Measurements from ENCODE around the gene ITSN2. TPM values are rescaled to one million over a fixed set of nuclear protein-coding genes. Genes with fewer than 3 reads are reported as not detected.

Gene ITSN2
- polyA plus RNA-seq, 1 experiment = 16.3 TPM

DNA sequence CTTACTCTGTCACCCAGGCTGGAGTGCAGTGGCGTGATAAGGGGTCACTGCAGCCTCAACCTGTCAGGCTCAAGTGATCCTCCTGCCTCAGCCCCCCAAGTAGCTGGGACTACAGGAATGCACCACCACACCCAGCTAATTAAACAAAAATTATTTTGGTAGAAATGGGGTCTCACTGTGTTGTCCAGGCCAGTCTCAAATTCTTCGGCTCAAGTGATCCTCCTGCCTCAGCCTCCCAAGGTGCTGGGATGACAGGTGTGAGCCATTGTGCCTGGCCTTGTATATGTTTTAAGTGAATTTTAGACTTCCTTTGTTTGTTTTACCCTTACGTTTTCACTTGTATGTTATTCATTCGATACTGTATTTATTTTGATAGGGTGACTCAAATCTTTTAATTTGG is 34.7 kb upstream of the ITSN2 start:
- DNase-seq (ENCODE audit: low read depth) = no peak
- H3K36me3 ChIP-seq (ENCODE audit: control insufficient read depth, insufficient read depth, low read length) = no peaks in the 10 kb centered on the region
- H3K27me3 ChIP-seq (ENCODE audit: control insufficient read depth, insufficient read depth, low read length) = no peaks in the 10 kb centered on the region; the same call in 1 of the 2 replicates
- TF ChIP-seq, protein P1, sequence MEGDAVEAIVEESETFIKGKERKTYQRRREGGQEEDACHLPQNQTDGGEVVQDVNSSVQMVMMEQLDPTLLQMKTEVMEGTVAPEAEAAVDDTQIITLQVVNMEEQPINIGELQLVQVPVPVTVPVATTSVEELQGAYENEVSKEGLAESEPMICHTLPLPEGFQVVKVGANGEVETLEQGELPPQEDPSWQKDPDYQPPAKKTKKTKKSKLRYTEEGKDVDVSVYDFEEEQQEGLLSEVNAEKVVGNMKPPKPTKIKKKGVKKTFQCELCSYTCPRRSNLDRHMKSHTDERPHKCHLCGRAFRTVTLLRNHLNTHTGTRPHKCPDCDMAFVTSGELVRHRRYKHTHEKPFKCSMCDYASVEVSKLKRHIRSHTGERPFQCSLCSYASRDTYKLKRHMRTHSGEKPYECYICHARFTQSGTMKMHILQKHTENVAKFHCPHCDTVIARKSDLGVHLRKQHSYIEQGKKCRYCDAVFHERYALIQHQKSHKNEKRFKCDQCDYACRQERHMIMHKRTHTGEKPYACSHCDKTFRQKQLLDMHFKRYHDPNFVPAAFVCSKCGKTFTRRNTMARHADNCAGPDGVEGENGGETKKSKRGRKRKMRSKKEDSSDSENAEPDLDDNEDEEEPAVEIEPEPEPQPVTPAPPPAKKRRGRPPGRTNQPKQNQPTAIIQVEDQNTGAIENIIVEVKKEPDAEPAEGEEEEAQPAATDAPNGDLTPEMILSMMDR (IDR thresholded peaks at IDR 0.05; ENCODE audit: insufficient read depth, low read depth, low read length) = no peak
- POLR2A ChIA-PET = no interaction called here
- H3K4me3 ChIP-seq (ENCODE audit: low read depth, low read length) = no peak overlapping the region
- CTCF ChIA-PET = interaction anchor here (0.6 to 1.8 kb wide), 4 partner anchors 10 to 433 kb away, joined by 3 to 5 read pairs (median 4); no protein-coding TSS in a partner anchor

DNA sequence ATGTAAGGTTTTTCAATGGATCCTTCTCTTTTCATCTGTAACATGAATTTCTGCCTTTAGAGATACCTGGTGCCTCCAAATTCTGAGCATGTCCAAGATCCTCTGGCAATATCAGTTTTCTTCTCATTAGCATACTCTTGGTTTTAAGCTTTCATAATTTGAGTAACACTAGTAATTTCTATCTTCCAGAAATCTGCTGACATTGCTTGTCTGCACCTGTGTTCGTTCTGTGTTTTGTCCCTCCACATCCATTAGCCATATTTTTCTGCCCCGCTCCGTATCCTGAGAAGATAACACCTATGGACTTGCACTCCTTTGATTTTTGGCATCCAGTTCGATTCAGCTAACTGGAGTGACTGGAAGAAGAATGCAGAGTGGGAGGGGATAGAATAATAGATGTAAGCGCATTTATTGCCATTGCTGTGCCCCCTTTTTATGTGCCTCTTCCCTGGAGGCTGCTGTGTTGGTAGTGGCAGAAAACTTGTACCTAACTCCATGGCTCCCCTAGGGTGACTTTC is 32.3 kb upstream of the ITSN2 start:
- Histone ChIP-seq H3K4me3 (ENCODE audit: low read depth, low read length) (no peak overlapping the region), H3K27me3 (ENCODE audit: control insufficient read depth, insufficient read depth, low read length) (no peaks in the 10 kb centered on the region; the same call in 1 of the 2 replicates), H3K36me3 (ENCODE audit: control insufficient read depth, insufficient read depth, low read length) (no peaks in the 10 kb centered on the region)
- DNase-seq (ENCODE audit: low read depth) = no peak
- ChIA-PET CTCF (no interaction called here), POLR2A (no interaction called here)
- TF ChIP-seq, protein P1 (IDR thresholded peaks at IDR 0.05; ENCODE audit: insufficient read depth, low read depth, low read length) = no peak

DNA sequence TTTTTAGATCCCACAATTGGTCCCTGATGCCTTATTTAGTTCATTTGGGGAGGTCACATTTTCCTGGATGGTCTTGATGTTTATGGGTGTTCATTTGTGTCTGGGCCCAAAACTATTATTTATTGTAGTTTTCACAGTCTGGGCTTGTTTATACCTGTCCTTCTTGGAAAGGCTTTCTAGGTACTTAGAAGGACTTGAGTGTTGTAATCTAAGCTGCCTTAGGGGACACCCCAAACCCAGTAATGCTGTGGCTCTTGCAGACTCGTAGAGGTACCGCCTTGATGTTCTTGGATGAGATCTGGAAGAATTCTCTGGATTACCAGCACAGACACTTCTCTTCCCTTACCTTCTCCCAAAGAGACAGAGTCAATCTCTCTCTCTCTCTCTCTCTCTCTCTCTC is 25.0 kb upstream of the ITSN2 start:
- H3K27me3 ChIP-seq (ENCODE audit: control insufficient read depth, insufficient read depth, low read length) = no peaks in the 10 kb centered on the region
- H3K4me3 ChIP-seq (ENCODE audit: low read depth, low read length) = no peak overlapping the region
- ChIA-PET POLR2A (no interaction called here), CTCF (interaction anchor here (2.8 kb wide), 1 partner anchor 301 kb away, joined by 12 read pairs; the partner anchor contains the start of gene TP53I3)
- DNase-seq (ENCODE audit: low read depth) = no peak
- TF ChIP-seq, protein P1 (IDR thresholded peaks at IDR 0.05; ENCODE audit: insufficient read depth, low read depth, low read length) = no peak
- no peaks in the 10 kb centered on the region for H3K36me3 ChIP-seq (ENCODE audit: control insufficient read depth, insufficient read depth, low read length)

DNA sequence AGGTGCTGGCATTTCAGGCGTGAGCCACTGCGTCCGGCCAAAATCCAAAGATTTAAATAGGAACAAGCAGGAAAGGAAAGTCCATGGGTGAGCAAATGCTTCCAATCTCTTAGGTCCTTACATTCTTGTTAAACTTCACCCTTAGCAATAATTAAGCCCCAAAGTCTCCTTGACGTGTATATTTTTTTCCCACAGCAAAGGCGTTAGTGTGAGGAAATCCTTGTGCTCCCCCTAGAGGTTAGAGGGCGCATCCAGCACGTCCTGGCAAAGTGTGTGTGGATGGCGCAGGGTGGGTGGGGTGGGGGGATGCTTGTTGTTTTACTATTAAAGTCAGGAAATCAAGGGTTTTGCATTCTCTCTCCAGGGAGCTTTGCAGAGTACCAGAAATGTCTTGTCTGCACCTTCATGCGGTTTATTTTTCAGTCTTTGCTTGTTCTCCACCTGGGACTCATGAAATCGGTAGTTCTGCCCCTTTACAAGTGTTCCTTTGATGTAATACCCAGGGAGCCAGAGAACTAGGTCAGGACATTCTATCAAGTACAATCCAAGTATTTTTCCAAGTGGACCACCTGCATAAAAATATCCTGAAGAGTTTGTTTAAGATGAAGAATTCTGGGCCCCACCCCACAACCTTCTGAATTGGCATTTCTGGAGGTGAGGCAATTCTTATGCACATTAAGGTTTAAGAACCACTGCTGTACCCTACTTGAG is 22.2 kb upstream of the ITSN2 start:
- CTCF ChIA-PET = interaction anchor here (0.6 to 2.8 kb wide), 6 partner anchors 9 to 298 kb away, joined by 3 to 12 read pairs (median 4); partner anchors contain the start of gene TP53I3
- no peaks in the 10 kb centered on the region for H3K27me3 ChIP-seq (ENCODE audit: control insufficient read depth, insufficient read depth, low read length)
- POLR2A ChIA-PET = no interaction called here
- TF ChIP-seq, protein P1 (IDR thresholded peaks at IDR 0.05; ENCODE audit: insufficient read depth, low read depth, low read length) = peak; percentile 83
- no peak overlapping the region for H3K4me3 ChIP-seq (ENCODE audit: low read depth, low read length)
- H3K36me3 ChIP-seq (ENCODE audit: control insufficient read depth, insufficient read depth, low read length) = no peaks in the 10 kb centered on the region
- no peak for DNase-seq (ENCODE audit: low read depth)

DNA sequence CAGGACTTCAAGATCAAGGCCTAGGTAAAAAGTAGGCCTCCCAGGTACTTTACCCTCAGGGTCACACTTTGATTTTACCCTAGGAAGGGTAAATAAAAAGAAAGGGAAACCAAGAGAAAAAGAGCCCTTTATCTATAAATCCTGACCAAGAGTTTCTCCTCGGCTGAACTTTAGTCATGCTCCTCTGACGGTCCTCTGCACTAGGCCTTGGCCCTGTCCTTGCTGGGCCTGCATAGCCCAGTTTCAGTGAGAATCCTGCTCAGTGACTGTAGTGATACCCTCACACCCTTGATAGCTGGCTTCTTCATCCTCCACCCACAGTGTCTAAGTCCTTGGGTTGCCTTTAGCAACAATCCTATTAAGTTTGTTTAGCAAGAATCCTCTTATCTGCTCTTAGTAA is 20.5 kb upstream of the ITSN2 start:
- Histone ChIP-seq H3K27me3 (ENCODE audit: control insufficient read depth, insufficient read depth, low read length) (no peaks in the 10 kb centered on the region), H3K4me3 (ENCODE audit: low read depth, low read length) (no peak overlapping the region), H3K36me3 (ENCODE audit: control insufficient read depth, insufficient read depth, low read length) (no peaks in the 10 kb centered on the region)
- DNase-seq (ENCODE audit: low read depth) = no peak
- ChIA-PET POLR2A (no interaction called here), CTCF (interaction anchor here (1.0 to 1.4 kb wide), 3 partner anchors 272 to 454 kb away, joined by 4 to 6 read pairs (median 4); partner anchors contain the start of genes ATAD2B and TP53I3)
- TF ChIP-seq, protein P1 (IDR thresholded peaks at IDR 0.05; ENCODE audit: insufficient read depth, low read depth, low read length) = no peak

Data from BJ (cell line).